NCI-H1048 (cell line): ENCODE measurements around the gene WDR48.

Source experiments
- DNase-seq: peaks from one replicate; lab custom pipeline; 2025; lab: John Stamatoyannopoulos, UW

WDR48 gene

GRCh38 chr3:39124876-39125840 is 73.3 kb downstream of the WDR48 start:
- DNase-seq, result no peak

- DNase-seq, result no peak
Observed at GRCh38 chr3:39125841-39126500, 74.2 kb downstream of the WDR48 start.

- no peak for DNase-seq
Observed at GRCh38 chr3:39126532-39127071, 74.8 kb downstream of the WDR48 start.

- no peak for DNase-seq
Observed at GRCh38 chr3:39127269-39127907, 75.6 kb downstream of the WDR48 start.

- no peak for DNase-seq
Observed at GRCh38 chr3:39127908-39128304, 76.1 kb downstream of the WDR48 start.

GRCh38 chr3:39128951-39129350 is 77.1 kb downstream of the WDR48 start:
- DNase-seq, result no peak

GRCh38 chr3:39130026-39130425 is 78.2 kb downstream of the WDR48 start:
- no peak for DNase-seq

GRCh38 chr3:39130693-39131265 is 79.0 kb downstream of the WDR48 start:
- no peak for DNase-seq

GRCh38 chr3:39132096-39133092 is 80.6 kb downstream of the WDR48 start:
- DNase-seq, result no peak

GRCh38 chr3:39133093-39133490 is 81.3 kb downstream of the WDR48 start:
- no peak for DNase-seq

GRCh38 chr3:39133822-39134221 is 82.0 kb downstream of the WDR48 start:
- no peak for DNase-seq

- no peak for DNase-seq
Observed at GRCh38 chr3:39134305-39134704, 82.5 kb downstream of the WDR48 start.

GRCh38 chr3:39135170-39135805 is 83.5 kb downstream of the WDR48 start:
- no peak for DNase-seq

- no peak for DNase-seq
Observed at GRCh38 chr3:39136533-39137434, 85.0 kb downstream of the WDR48 start.

GRCh38 chr3:39137435-39137936 is 85.7 kb downstream of the WDR48 start:
- no peak for DNase-seq

- DNase-seq, result no peak
Observed at GRCh38 chr3:39137991-39138803, 86.4 kb downstream of the WDR48 start.

- DNase-seq, result no peak
Observed at GRCh38 chr3:39138804-39139415, 87.1 kb downstream of the WDR48 start.

GRCh38 chr3:39139442-39139841 is 87.6 kb downstream of the WDR48 start:
- DNase-seq, result no peak
